Stimulated activated naive CD8-positive, alpha-beta T cell treated with anti-CD3 and anti-CD28 coated beads, Interleukin-15, Interleukin-2, amounts not matched to agents 100 ng/mL and 50 ng/mL, for 24 hours (primary cell): ENCODE results near the gene ELFN1.

ENCODE experiments used
- H3K27ac Mint-ChIP-seq: one replicate; pipeline ENCODE4 v1.8.0; 2021; ENCODE audit warnings: mild to moderate bottlenecking, mixed read lengths
- H3K27me3 Mint-ChIP-seq: one replicate; pipeline ENCODE4 v1.8.0; 2021; ENCODE audit warnings: mixed read lengths
- H3K36me3 Mint-ChIP-seq: one replicate; pipeline ENCODE4 v1.8.0; 2021; ENCODE audit warnings: low read depth, mixed read lengths
- H3K4me1 Mint-ChIP-seq: one replicate; pipeline ENCODE4 v1.8.0; 2021; ENCODE audit warnings: low read depth, mixed read lengths
- H3K4me3 Mint-ChIP-seq: one replicate; pipeline ENCODE4 v1.8.0; 2021; ENCODE audit warnings: mild to moderate bottlenecking, mixed read lengths
- H3K9me3 Mint-ChIP-seq: one replicate; pipeline ENCODE4 v1.8.0; 2021; ENCODE audit warnings: mixed read lengths

Gene ELFN1

DNA sequence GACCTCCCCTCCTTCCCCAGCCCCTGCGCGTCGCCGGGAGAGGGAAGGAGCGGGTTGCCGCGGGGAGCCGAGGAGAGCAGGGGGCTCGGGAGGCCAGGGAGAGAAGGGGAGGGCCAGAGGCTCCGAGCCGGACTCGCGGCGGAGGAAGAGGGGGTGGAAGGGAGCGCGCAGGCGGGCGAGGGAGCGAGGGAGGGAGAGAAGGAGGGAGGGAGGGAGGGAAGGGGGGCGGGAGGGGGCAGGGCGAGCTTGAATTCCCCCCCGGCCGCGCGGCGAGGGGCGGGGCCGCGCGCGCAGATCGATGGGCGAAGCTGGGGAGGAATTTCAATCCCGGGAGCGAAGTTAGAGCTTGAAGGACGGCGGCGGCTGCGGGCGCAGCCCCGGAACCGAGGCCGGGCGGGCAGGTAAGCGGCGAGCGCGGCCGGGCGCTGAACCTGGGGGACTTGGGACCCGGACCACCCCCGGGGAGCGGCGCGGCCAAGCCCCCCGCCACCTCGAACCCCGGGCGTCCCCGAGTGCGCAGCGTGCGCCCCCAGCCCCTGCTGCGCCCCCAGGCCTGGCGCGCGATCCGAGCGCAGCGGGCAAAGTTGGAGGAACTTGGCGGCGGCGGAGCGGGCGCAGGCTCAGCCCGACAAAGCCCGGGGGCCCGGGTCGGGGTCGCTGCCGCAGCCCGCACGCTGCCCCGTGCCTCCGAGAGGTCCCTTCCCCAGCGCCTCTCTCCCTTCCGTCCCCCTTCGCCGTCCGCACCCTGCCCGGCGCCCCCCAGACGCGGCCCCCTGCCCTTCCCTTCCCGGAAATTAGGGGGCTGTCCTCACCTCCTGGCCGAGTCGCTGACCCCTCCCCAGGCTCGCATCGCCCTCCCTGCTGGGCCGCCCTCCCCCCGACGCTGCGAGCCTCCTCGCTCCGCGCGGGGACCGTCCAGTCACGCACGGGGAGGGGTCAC, at the start of gene ELFN1:
ELFN1 (plus strand) TSS at position 324 of the 940 bp plus-strand sequence. CDS start 74,320 bp downstream, outside the sequence.
- peaks cover 13% of the 10 kb centered on the region for H3K4me1 Mint-ChIP-seq
- H3K36me3 Mint-ChIP-seq, result no peaks in the 10 kb centered on the region
- H3K9me3 Mint-ChIP-seq, result no peaks in the 10 kb centered on the region
- no peak within 1 kb of the TSS for H3K27ac Mint-ChIP-seq
- peaks cover 24% of the 10 kb centered on the region for H3K27me3 Mint-ChIP-seq
- no peak within 1 kb of the TSS for H3K4me3 Mint-ChIP-seq

DNA sequence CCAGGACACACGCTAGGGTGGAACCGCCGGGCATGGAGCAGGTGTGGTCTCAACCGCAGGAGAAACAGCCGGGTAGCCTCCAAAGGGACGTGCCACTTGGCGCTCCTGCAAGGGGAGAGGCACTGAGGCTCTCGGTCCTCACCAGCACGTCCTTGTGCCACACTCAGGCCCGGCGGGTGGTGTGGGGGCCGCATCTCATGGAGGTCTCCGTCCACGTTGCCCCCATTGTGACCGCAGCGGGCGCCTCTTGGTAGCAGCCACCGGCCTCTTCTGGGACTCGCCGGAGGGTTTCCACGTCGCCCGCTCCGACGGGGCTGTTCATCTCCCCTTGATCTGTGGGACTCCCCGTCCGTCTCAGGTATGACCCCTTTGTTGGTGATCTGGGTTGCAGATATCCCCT, 49.2 kb upstream of the ELFN1 start:
- H3K9me3 Mint-ChIP-seq, result no peaks in the 10 kb centered on the region
- H3K4me3 Mint-ChIP-seq, result no peak overlapping the region
- no peak overlapping the region for H3K27ac Mint-ChIP-seq
- H3K4me1 Mint-ChIP-seq, result no peaks in the 10 kb centered on the region
- H3K36me3 Mint-ChIP-seq, result no peaks in the 10 kb centered on the region
- H3K27me3 Mint-ChIP-seq, result no peaks in the 10 kb centered on the region

DNA sequence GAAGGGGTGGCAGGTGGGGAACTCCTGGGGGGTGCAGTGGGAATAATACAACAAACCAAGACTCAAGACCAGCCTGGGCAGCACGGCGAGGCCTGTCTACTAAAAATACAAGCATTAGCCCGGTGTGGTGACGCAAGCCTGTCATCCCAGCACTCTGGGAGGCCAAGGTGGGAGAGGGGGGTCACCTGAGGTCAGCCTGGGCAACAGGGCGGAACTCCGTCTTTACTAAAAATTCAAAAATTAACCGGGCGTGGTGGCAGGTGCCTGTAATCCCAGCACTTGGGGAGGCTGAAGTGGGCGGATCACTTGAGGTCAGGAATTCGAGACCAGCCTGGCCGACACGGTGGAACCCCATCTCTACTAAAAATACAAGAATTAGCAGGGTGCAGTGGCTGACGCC, 48.4 kb upstream of the ELFN1 start:
- no peak overlapping the region for H3K4me3 Mint-ChIP-seq
- no peaks in the 10 kb centered on the region for H3K36me3 Mint-ChIP-seq
- H3K27ac Mint-ChIP-seq, result no peak overlapping the region
- no peaks in the 10 kb centered on the region for H3K4me1 Mint-ChIP-seq
- no peaks in the 10 kb centered on the region for H3K27me3 Mint-ChIP-seq
- H3K9me3 Mint-ChIP-seq, result peaks cover under 1% of the 10 kb centered on the region

DNA sequence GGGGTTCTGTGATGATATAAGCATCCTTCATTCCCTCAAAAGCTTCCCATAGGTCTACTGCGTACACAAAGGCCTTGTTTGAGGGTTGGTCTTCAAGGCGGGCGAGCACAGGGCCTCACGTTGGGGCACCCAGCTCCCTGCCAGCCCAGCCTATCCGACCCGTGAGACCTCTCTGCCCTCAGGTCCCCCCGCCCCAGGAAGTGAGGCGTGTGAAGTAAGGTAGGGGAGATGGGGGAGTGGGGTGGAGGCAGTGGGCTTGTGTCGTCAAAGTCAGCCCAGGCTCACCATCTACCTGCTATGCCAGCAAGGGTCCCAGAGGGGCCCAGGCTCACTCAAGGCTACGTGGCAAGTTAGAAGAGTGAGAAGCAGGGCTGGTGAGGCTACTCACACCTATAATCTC, 47.6 kb upstream of the ELFN1 start:
- no peaks in the 10 kb centered on the region for H3K36me3 Mint-ChIP-seq
- H3K27ac Mint-ChIP-seq, result no peak overlapping the region
- no peaks in the 10 kb centered on the region for H3K27me3 Mint-ChIP-seq
- H3K9me3 Mint-ChIP-seq, result peaks cover 3% of the 10 kb centered on the region
- no peak overlapping the region for H3K4me3 Mint-ChIP-seq
- no peaks in the 10 kb centered on the region for H3K4me1 Mint-ChIP-seq

DNA sequence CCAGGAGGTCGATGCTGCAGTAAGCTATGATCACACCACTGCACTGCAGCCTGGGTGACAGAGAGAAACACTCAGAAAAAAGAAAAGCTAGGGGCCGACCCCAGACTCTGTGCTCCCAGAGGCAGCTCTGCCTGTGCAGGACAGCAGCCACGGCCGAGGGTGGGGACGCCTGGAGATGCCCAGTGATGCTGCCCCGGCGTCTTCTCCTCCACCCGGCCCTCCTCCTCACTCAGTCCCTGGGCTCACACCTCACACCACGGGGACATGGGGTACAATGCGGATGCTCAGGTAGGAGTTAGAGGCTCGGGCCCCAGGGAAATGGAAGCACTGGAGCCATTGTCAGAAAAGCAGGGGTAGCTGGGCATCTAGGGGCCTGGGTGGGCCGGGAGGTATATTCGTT, 46.3 kb upstream of the ELFN1 start:
- Mint-ChIP-seq H3K36me3 (no peaks in the 10 kb centered on the region), H3K27me3 (peaks cover 1% of the 10 kb centered on the region), H3K27ac (no peak overlapping the region), H3K9me3 (peaks cover 3% of the 10 kb centered on the region), H3K4me3 (no peak overlapping the region), H3K4me1 (no peaks in the 10 kb centered on the region)

DNA sequence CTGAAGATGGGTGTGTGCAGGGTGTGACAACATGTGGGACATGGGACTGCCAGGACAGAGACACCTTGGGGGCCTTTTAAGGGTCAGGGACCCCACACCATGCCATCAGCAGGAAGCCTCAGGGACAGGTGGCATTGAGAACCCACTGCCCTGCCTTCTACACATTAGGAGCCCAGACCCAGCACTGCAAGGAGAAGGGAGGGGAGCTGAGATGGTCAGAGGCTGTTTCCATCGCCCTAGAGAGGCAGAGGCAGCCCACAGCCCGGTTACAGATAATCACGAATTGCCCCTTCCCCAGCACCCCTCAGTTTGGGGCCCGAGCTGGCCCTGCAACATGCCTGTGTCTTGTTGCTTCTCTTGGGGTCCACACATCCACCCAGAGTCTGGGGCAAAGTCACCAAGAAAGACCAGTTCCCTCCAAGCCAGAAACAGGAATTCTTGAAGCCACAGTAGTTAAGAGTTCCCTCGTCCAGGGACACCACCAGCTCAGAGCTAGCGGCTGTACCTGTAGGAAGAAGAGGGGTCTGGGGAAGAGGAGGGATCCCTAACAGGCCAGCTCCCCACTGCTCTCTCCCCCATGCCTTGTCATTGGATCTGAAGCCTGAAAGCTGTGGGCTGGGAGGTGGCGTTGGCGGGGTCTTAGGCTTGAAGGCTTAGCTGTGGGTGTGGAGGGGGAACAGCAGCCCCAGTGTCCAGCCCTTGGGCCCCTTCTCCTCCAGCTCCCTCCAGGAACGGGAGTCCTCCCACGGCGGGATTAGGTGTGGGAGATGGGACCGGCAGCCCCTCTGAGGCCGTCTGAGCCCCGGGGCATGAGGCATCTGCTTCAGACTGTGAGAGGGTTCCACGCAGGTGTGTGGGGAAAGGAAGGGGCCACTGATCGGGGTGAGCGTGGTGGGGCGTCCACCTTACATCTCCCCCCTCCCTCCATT, 44.8 kb upstream of the ELFN1 start:
- no peaks in the 10 kb centered on the region for H3K4me1 Mint-ChIP-seq
- peaks cover 3% of the 10 kb centered on the region for H3K9me3 Mint-ChIP-seq
- no peak overlapping the region for H3K27ac Mint-ChIP-seq
- H3K4me3 Mint-ChIP-seq, result no peak overlapping the region
- peaks cover 4% of the 10 kb centered on the region for H3K27me3 Mint-ChIP-seq
- no peaks in the 10 kb centered on the region for H3K36me3 Mint-ChIP-seq

DNA sequence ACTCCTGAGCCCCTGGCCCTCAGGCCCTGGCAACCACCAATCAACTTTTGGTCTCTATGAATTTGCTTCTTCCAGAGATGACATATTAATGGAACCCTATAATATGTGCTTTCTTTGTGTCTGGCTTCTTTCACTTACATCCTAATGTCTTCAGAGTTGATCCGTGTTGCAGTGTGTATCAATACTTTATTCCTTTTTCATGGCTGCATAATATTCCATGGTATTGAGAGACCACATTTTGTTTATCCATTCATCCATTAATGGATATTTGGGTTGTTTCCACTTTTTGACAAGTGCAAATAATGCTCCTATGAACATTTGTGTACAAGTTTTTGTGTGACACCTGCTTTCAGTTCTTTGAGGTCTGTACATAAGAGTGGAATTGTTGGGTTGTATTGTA, 43.3 kb upstream of the ELFN1 start:
- Mint-ChIP-seq H3K36me3 (no peaks in the 10 kb centered on the region), H3K27me3 (peaks cover 8% of the 10 kb centered on the region)

DNA sequence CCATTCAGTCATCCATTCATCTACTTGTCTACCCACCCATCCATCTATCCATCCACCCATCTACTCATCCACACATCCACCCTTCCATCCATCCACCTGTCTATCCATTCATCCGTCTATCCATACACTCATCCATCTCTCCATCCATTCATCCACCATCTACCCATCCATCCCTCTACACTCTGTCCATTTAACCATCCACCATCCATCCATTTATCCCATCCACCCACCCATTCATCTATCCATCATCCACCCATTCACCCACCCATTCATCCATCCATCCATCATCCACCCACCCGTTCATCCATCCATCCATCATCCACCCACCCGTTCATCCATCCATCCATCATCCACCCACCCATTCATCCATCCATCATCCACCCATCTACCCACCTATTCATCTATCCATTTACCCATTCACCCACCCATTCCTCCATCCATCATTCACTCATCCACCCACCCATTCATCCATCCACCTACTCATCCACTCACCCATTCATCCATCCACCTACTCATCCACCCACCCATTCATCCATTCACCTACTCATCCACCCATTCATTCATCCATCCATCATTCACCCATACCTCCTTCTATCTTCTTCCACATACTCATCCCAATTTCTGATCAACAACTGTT, 39.3 kb upstream of the ELFN1 start:
- Mint-ChIP-seq H3K4me3 (no peak overlapping the region), H3K27me3 (peaks cover 14% of the 10 kb centered on the region), H3K36me3 (no peaks in the 10 kb centered on the region), H3K4me1 (no peaks in the 10 kb centered on the region), H3K27ac (no peak overlapping the region), H3K9me3 (peaks cover 8% of the 10 kb centered on the region)

More for the DNA sequence above, 43.3 kb upstream of the ELFN1 start:
- Mint-ChIP-seq H3K9me3 (peaks cover 3% of the 10 kb centered on the region), H3K4me1 (no peaks in the 10 kb centered on the region), H3K27ac (no peak overlapping the region), H3K4me3 (no peak overlapping the region)

DNA sequence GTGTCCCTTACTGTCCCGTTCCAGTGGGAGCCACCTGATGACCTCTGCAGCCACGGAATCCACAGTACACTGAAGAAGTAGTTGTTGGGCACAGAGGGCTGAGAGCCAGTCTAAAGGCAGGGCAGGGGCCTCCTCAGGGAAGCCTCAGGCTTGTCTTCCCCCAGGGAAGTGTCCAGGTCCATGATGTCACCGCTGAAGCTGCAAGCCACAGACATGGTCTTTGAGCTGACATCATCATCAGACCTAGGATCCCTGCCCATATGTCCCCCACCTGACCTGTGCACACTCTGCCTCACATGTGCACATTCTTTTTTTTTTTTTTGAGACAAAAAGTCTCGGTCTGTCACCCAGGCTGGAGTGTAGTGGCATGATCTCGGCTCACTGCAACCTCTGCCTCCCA, 38.4 kb upstream of the ELFN1 start:
- H3K9me3 Mint-ChIP-seq, result peaks cover 7% of the 10 kb centered on the region
- no peaks in the 10 kb centered on the region for H3K36me3 Mint-ChIP-seq
- no peak overlapping the region for H3K27ac Mint-ChIP-seq
- H3K27me3 Mint-ChIP-seq, result peaks cover 14% of the 10 kb centered on the region
- no peak overlapping the region for H3K4me3 Mint-ChIP-seq
- no peaks in the 10 kb centered on the region for H3K4me1 Mint-ChIP-seq

DNA sequence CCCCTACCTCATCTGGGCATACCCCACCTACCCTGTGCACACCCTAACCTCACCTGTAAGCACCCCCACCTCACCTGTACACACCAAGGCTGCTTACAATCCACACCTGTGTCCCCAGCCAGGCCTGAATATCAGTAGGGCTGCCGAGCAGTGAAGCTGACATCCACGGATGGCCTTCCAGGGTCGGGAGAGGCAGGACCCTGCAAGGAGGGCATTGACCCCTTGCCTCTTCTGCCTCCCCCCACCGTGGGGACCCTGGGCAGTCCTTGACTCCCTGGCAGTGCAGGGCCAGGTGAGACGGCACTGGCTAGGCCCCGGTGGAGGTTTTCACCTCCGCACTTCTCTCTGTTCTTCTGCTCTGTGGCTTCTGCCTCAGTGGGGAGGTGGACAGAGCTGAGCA, 37.6 kb upstream of the ELFN1 start:
- H3K9me3 Mint-ChIP-seq, result peaks cover 5% of the 10 kb centered on the region
- no peak overlapping the region for H3K27ac Mint-ChIP-seq
- H3K27me3 Mint-ChIP-seq, result peaks cover 14% of the 10 kb centered on the region
- H3K4me1 Mint-ChIP-seq, result no peaks in the 10 kb centered on the region
- H3K4me3 Mint-ChIP-seq, result no peak overlapping the region
- H3K36me3 Mint-ChIP-seq, result no peaks in the 10 kb centered on the region

DNA sequence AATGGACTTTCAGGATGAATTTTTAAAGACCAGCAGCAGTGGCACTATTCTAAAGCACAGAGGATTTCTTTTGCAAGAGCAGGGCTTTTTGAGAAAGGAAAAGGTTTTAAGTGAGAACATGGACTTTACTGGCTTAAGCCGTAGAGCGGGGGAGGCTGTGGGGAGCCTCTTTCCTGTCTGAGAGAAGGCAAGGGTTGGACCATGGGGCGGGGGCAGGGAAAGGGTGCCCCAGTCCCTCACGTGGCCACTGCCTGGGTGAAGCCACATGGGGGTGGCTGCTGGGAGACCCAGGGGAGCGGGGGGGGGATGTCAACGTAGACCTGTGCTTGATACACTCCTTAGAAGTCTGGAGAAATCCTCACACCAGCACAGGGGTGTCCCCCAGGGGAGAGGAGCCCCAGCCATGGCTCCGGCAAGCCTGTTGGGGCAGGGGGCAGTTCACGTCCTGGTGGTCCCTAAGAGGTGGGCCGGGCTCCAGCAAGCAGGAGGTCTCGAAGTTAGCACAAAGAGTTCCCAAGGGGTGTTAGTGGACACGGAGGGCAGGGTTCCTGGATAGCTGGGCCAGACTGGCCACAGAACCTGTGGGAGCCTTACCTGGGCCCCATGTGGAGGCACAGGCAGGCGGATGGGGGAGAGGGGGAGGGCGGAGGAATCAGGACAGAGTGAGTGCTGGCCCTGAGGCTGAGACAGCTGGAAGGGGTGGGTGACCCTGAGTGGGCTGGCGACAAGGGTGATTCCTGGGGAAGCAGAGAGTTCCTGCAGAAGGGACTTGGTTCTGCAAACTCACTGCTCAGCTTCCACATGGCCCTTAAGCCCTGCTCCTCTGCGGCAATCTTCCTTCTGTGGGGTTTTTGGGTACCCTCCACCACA, 36.9 kb upstream of the ELFN1 start:
- Mint-ChIP-seq H3K36me3 (no peaks in the 10 kb centered on the region), H3K27me3 (peaks cover 14% of the 10 kb centered on the region), H3K9me3 (peaks cover 5% of the 10 kb centered on the region), H3K4me3 (no peak overlapping the region), H3K27ac (no peak overlapping the region), H3K4me1 (no peaks in the 10 kb centered on the region)

DNA sequence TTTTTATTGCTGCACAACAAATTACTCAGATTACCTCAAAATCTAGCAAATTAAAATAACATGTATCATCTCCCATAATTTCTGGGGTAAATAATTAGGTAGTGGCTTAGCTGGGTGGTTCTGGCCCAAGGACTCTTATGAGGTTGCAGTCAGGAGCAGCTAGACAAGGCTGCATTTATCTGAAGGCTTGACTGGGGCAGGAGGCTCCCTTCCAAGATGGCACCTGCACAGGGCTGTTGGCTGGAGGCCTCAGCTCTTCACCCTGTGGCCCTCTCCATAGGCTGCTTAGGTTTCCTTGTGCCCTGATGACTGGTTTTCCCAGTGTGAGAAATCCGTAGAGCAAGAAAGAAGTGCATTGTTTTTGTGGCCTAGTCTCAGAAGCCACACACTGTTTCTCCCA, 34.7 kb upstream of the ELFN1 start:
- Mint-ChIP-seq H3K4me1 (no peaks in the 10 kb centered on the region), H3K4me3 (no peak overlapping the region), H3K27ac (no peak overlapping the region), H3K9me3 (peaks cover 5% of the 10 kb centered on the region), H3K27me3 (peaks cover 10% of the 10 kb centered on the region), H3K36me3 (no peaks in the 10 kb centered on the region)

DNA sequence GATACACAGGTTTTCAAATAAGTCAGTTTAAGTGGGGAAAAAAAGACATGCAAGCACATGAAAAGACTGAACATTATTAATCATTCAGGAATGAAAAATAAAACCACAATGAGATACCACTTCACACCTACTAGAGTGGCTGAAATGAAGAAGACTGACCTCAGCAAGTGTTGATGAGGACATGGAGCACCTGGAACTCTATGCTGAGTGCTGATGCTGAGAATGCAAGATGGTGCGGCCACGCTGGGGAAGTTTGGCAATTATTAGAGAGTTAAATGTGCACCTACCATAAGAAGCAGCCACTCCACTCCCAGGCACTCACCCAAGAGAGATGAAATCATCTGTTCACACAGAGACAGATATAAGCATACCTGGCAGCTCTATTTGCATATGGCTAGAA, 32.9 kb upstream of the ELFN1 start:
- Mint-ChIP-seq H3K4me3 (no peak overlapping the region), H3K36me3 (no peaks in the 10 kb centered on the region), H3K27ac (no peak overlapping the region), H3K27me3 (peaks cover 5% of the 10 kb centered on the region), H3K9me3 (peaks cover 5% of the 10 kb centered on the region), H3K4me1 (no peaks in the 10 kb centered on the region)

DNA sequence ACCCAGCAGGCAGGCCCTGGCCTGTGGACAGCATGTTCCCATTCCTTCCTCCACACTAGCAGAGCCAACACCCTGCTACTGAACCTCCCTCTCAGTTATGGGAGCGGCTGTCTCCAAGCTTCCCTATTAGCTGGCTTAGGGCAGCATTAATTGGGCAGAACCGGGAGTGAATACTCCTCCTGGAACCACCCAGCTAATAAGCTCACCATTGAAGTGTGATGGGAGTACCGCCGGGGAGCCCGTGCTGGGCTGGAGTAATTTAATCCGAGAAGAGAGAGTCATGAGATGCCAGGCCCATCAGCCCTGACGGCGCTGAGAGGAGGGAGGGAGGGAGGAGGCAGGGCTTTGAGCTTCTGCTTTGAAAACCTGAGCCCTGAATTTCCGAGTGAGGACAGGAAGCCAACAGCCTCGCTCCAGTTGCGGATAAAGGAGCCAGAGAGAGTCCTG, 31.8 kb upstream of the ELFN1 start:
- H3K4me3 Mint-ChIP-seq, result no peak overlapping the region
- H3K4me1 Mint-ChIP-seq, result no peaks in the 10 kb centered on the region
- H3K27ac Mint-ChIP-seq, result no peak overlapping the region
- H3K9me3 Mint-ChIP-seq, result peaks cover 5% of the 10 kb centered on the region
- peaks cover 8% of the 10 kb centered on the region for H3K27me3 Mint-ChIP-seq
- no peaks in the 10 kb centered on the region for H3K36me3 Mint-ChIP-seq
